Measurements from ENCODE around the gene GMEB2. TPM values are rescaled to one million over a fixed set of nuclear protein-coding genes. Genes with fewer than 3 reads are reported as not detected.

GMEB2 gene
- total RNA-seq, 2 experiments from 2014 or later, result 16.2 to 16.3 TPM

- POLR2A ChIA-PET, result no interaction called here
Measured at GRCh38 chr20:63563225-63563935, 63.5 kb downstream of the GMEB2 start.

GRCh38 chr20:63562461-63563224 lies 64.3 kb downstream of the GMEB2 start:
- DNase-seq, result no peak
- ChIA-PET CTCF (interaction anchor here (0.9 kb wide), 1 partner anchor 66 kb away, joined by 3 read pairs; no protein-coding TSS in a partner anchor), POLR2A (no interaction called here)
- peaks cover 6% of the 10 kb centered on the region for H3K4me1 Mint-ChIP-seq (ENCODE audit: low read depth)
- H3K4me3 Mint-ChIP-seq, result no peak overlapping the region
- TF ChIP-seq CTCF (IDR thresholded peaks at IDR 0.05), result no peak
- intact Hi-C loops (cut with micrococcal nuclease), result no loop called here
- H3K27me3 Mint-ChIP-seq, result no peaks in the 10 kb centered on the region
- no peak overlapping the region for H3K27ac Mint-ChIP-seq
- peaks cover 3% of the 10 kb centered on the region for H3K36me3 Mint-ChIP-seq (ENCODE audit: low read depth)
- H3K9me3 Mint-ChIP-seq, result no peaks in the 10 kb centered on the region
- no peak for ATAC-seq

More at GRCh38 chr20:63563225-63563935, 63.5 kb downstream of the GMEB2 start:
- H3K9me3 Mint-ChIP-seq, result no peaks in the 10 kb centered on the region
- intact Hi-C loops (cut with micrococcal nuclease), result no loop called here
- ATAC-seq (no peak), DNase-seq (no peak)
- H3K27ac Mint-ChIP-seq, result no peak overlapping the region
- no peaks in the 10 kb centered on the region for H3K27me3 Mint-ChIP-seq
- H3K4me3 Mint-ChIP-seq, result no peak overlapping the region
- H3K4me1 Mint-ChIP-seq (ENCODE audit: low read depth), result peaks cover 14% of the 10 kb centered on the region
- TF ChIP-seq CTCF (IDR thresholded peaks at IDR 0.05), result no peak
- CTCF ChIA-PET, result interaction anchor here (0.9 kb wide), 1 partner anchor 66 kb away, joined by 3 read pairs; no protein-coding TSS in a partner anchor
- peaks cover 3% of the 10 kb centered on the region for H3K36me3 Mint-ChIP-seq (ENCODE audit: low read depth)

- TF ChIP-seq CTCF (IDR thresholded peaks at IDR 0.05), result no peak
- ATAC-seq (no peak), DNase-seq (no peak)
- H3K27ac Mint-ChIP-seq, result no peak overlapping the region
- intact Hi-C loops (cut with micrococcal nuclease), result no loop called here
- peaks cover 1% of the 10 kb centered on the region for H3K4me1 Mint-ChIP-seq (ENCODE audit: low read depth)
- peaks cover 3% of the 10 kb centered on the region for H3K36me3 Mint-ChIP-seq (ENCODE audit: low read depth)
- no peaks in the 10 kb centered on the region for H3K9me3 Mint-ChIP-seq
- H3K27me3 Mint-ChIP-seq, result no peaks in the 10 kb centered on the region
- H3K4me3 Mint-ChIP-seq, result no peak overlapping the region
- ChIA-PET CTCF (interaction anchor here (2.2 kb wide), 1 partner anchor 24 kb away, joined by 8 read pairs; the partner anchor contains the start of gene PTK6), POLR2A (interaction anchor here (0.8 kb wide), 1 partner anchor 14 kb away, joined by 3 read pairs; no protein-coding TSS in a partner anchor)
Measured at GRCh38 chr20:63561624-63562396, 65.1 kb downstream of the GMEB2 start.

- DNase-seq (no peak), ATAC-seq (no peak)
- TF ChIP-seq CTCF (IDR thresholded peaks at IDR 0.05), result no peak
- Mint-ChIP-seq H3K4me1 (ENCODE audit: low read depth) (peaks cover 1% of the 10 kb centered on the region), H3K36me3 (ENCODE audit: low read depth) (peaks cover 3% of the 10 kb centered on the region), H3K27ac (no peak overlapping the region), H3K27me3 (no peaks in the 10 kb centered on the region), H3K4me3 (no peak overlapping the region), H3K9me3 (no peaks in the 10 kb centered on the region)
- intact Hi-C loops (cut with micrococcal nuclease), result no loop called here
- CTCF ChIA-PET, result interaction anchor here (2.2 kb wide), 1 partner anchor 23 kb away, joined by 8 read pairs; the partner anchor contains the start of gene PTK6
- POLR2A ChIA-PET, result interaction anchor here (0.8 kb wide), 1 partner anchor 15 kb away, joined by 3 read pairs; no protein-coding TSS in a partner anchor
Measured at GRCh38 chr20:63560856-63561609, 65.9 kb downstream of the GMEB2 start.

Data from activated CD8-positive, alpha-beta T cell treated with anti-CD3 and anti-CD28 coated beads for 36 hours (primary cell).